Measurements from ENCODE around the gene CAPN12. TPM values are rescaled to one million over a fixed set of nuclear protein-coding genes. Genes with fewer than 3 reads are reported as not detected.
"Not testable (repeated sequence)": the region's sequence is repeated elsewhere in the genome, so short reads cannot be mapped to it uniquely, and the experiment has no call there.

The CAPN12 gene
- total and polyA plus RNA-seq, 5 donors from 2014 or later, result 1.0 to 6.1 (median 2.2) TPM

- Histone ChIP-seq H3K27me3 (ENCODE audit: control insufficient read depth, insufficient read depth, low read length) (no peaks in the 10 kb centered on the region), H3K4me3 (ENCODE audit: low read depth, low read length) (no peak overlapping the region), H3K9me3 (ENCODE audit: control insufficient read depth in 2 of 2, low read length in 2 of 2) (no peaks in the 10 kb centered on the region), H3K27ac (ENCODE audit: insufficient read depth, low read length, poor library complexity, severe bottlenecking) (no peak overlapping the region), H3K36me3 (ENCODE audit: control insufficient read depth, insufficient read depth, low read length) (no peaks in the 10 kb centered on the region), H3K4me1 (ENCODE audit: control insufficient read depth, insufficient read depth, low read length, poor library complexity, severe bottlenecking) (no peaks in the 10 kb centered on the region)
- ATAC-seq (ENCODE audit: low read depth in 2 of 2), result no peak
- Mint-ChIP-seq H3K9me3 (no peaks in the 10 kb centered on the region), H3K27ac (peak overlapping the region in 1 of 3 donors; percentile 36), H3K36me3 (no peaks in the 10 kb centered on the region), H3K4me1 (no peaks in the 10 kb centered on the region), H3K4me3 (peak overlapping the region in 1 of 4 donors; percentile 81), H3K27me3 (peaks cover 4% of the 10 kb centered on the region)
- DNase-seq, result no peak
These were observed 42.4 kb upstream of the CAPN12 start for GRCh38 chr19:38786572-38787265.

GRCh38 chr19:38786061-38786460, 41.8 kb upstream of the CAPN12 start:
- not testable (repeated sequence) for ATAC-seq (ENCODE audit: low read depth in 2 of 2); H3K27me3 Mint-ChIP-seq; DNase-seq; H3K27me3 ChIP-seq (ENCODE audit: control insufficient read depth, insufficient read depth, low read length); H3K36me3 Mint-ChIP-seq; H3K27ac Mint-ChIP-seq; H3K9me3 ChIP-seq (ENCODE audit: control insufficient read depth in 2 of 2, low read length in 2 of 2); H3K27ac ChIP-seq (ENCODE audit: insufficient read depth, low read length, poor library complexity, severe bottlenecking); H3K4me1 Mint-ChIP-seq; H3K4me1 ChIP-seq (ENCODE audit: control insufficient read depth, insufficient read depth, low read length, poor library complexity, severe bottlenecking); H3K36me3 ChIP-seq (ENCODE audit: control insufficient read depth, insufficient read depth, low read length); H3K9me3 Mint-ChIP-seq; H3K4me3 ChIP-seq (ENCODE audit: low read depth, low read length)
- peak overlapping the region in 1 of 4 donors; percentile 81 for H3K4me3 Mint-ChIP-seq

- DNase-seq (no peak), ATAC-seq (ENCODE audit: low read depth in 2 of 2) (no peak)
- no peak overlapping the region for H3K4me3 Mint-ChIP-seq
- no peaks in the 10 kb centered on the region for H3K4me1 Mint-ChIP-seq
- H3K4me1 ChIP-seq (ENCODE audit: control insufficient read depth, insufficient read depth, low read length, poor library complexity, severe bottlenecking), result no peaks in the 10 kb centered on the region
- H3K27me3 Mint-ChIP-seq, result peaks cover 9% of the 10 kb centered on the region
- H3K36me3 ChIP-seq (ENCODE audit: control insufficient read depth, insufficient read depth, low read length), result no peaks in the 10 kb centered on the region
- H3K4me3 ChIP-seq (ENCODE audit: low read depth, low read length), result no peak overlapping the region
- no peaks in the 10 kb centered on the region for H3K9me3 ChIP-seq (ENCODE audit: control insufficient read depth in 2 of 2, low read length in 2 of 2)
- H3K27ac ChIP-seq (ENCODE audit: insufficient read depth, low read length, poor library complexity, severe bottlenecking), result no peak overlapping the region
- H3K9me3 Mint-ChIP-seq, result no peaks in the 10 kb centered on the region
- no peaks in the 10 kb centered on the region for H3K36me3 Mint-ChIP-seq
- no peaks in the 10 kb centered on the region for H3K27me3 ChIP-seq (ENCODE audit: control insufficient read depth, insufficient read depth, low read length)
- no peak overlapping the region for H3K27ac Mint-ChIP-seq
These were observed 41.0 kb upstream of the CAPN12 start for GRCh38 chr19:38785187-38785699.

GRCh38 chr19:38784224-38784623, 40.0 kb upstream of the CAPN12 start:
- H3K27ac ChIP-seq (ENCODE audit: insufficient read depth, low read length, poor library complexity, severe bottlenecking), result no peak overlapping the region

GRCh38 chr19:38782212-38782611, 37.9 kb upstream of the CAPN12 start:
- H3K36me3 Mint-ChIP-seq; H3K4me1 ChIP-seq (ENCODE audit: control insufficient read depth, insufficient read depth, low read length, poor library complexity, severe bottlenecking); DNase-seq; H3K27ac Mint-ChIP-seq; H3K4me1 Mint-ChIP-seq; H3K9me3 Mint-ChIP-seq; H3K9me3 ChIP-seq (ENCODE audit: control insufficient read depth in 2 of 2, low read length in 2 of 2); H3K4me3 ChIP-seq (ENCODE audit: low read depth, low read length); H3K4me3 Mint-ChIP-seq; ATAC-seq (ENCODE audit: low read depth in 2 of 2); H3K27ac ChIP-seq (ENCODE audit: insufficient read depth, low read length, poor library complexity, severe bottlenecking); H3K27me3 ChIP-seq (ENCODE audit: control insufficient read depth, insufficient read depth, low read length); H3K36me3 ChIP-seq (ENCODE audit: control insufficient read depth, insufficient read depth, low read length): not testable (repeated sequence)
- peaks cover 15% of the 10 kb centered on the region for H3K27me3 Mint-ChIP-seq

More at GRCh38 chr19:38784224-38784623, 40.0 kb upstream of the CAPN12 start:
- no peaks in the 10 kb centered on the region for H3K4me1 ChIP-seq (ENCODE audit: control insufficient read depth, insufficient read depth, low read length, poor library complexity, severe bottlenecking)
- H3K4me3 ChIP-seq (ENCODE audit: low read depth, low read length), result no peak overlapping the region
- no peaks in the 10 kb centered on the region for H3K9me3 ChIP-seq (ENCODE audit: control insufficient read depth in 2 of 2, low read length in 2 of 2)
- no peaks in the 10 kb centered on the region for H3K4me1 Mint-ChIP-seq
- H3K9me3 Mint-ChIP-seq, result no peaks in the 10 kb centered on the region
- H3K4me3 Mint-ChIP-seq, result no peak overlapping the region
- H3K27me3 ChIP-seq (ENCODE audit: control insufficient read depth, insufficient read depth, low read length), result no peaks in the 10 kb centered on the region
- no peak overlapping the region for H3K27ac Mint-ChIP-seq
- peaks cover 9% of the 10 kb centered on the region for H3K27me3 Mint-ChIP-seq
- H3K36me3 Mint-ChIP-seq, result no peaks in the 10 kb centered on the region
- H3K36me3 ChIP-seq (ENCODE audit: control insufficient read depth, insufficient read depth, low read length), result no peaks in the 10 kb centered on the region
- ATAC-seq (ENCODE audit: low read depth in 2 of 2) (no peak), DNase-seq (no peak)

DNA sequence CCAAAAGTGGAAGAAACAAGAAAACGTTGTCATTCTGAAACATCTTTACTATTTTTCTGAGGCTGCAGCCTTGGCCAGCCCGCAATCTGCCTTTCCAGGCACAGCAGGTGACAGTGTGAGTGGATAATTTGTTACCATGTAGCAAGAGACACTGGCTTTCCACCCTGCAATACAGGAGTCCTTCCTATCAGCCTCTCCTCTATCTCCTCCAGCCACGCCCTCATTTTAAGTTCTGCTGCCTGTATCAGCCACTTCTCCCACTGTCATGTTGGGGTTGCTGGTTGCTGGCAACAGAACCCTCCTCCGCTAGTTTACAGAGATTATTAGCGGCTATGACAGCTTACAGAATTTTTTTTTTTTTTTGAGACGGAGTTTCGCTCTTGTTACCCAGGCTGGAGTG, 36.8 kb upstream of the CAPN12 start:
- H3K27me3 ChIP-seq (ENCODE audit: control insufficient read depth, insufficient read depth, low read length), result no peaks in the 10 kb centered on the region
- no peaks in the 10 kb centered on the region for H3K4me1 Mint-ChIP-seq
- no peak overlapping the region for H3K4me3 Mint-ChIP-seq
- H3K36me3 Mint-ChIP-seq, result no peaks in the 10 kb centered on the region
- H3K4me1 ChIP-seq (ENCODE audit: control insufficient read depth, insufficient read depth, low read length, poor library complexity, severe bottlenecking), result no peaks in the 10 kb centered on the region
- no peak overlapping the region for H3K4me3 ChIP-seq (ENCODE audit: low read depth, low read length)
- H3K9me3 ChIP-seq (ENCODE audit: control insufficient read depth in 2 of 2, low read length in 2 of 2), result no peaks in the 10 kb centered on the region
- H3K27me3 Mint-ChIP-seq, result peaks cover 15% of the 10 kb centered on the region
- no peak overlapping the region for H3K27ac Mint-ChIP-seq
- peaks cover 0 to 1% (median 0%) of the 10 kb centered on the region in 7 donors for H3K9me3 Mint-ChIP-seq
- no peaks in the 10 kb centered on the region for H3K36me3 ChIP-seq (ENCODE audit: control insufficient read depth, insufficient read depth, low read length)
- DNase-seq, result no peak
- no peak overlapping the region for H3K27ac ChIP-seq (ENCODE audit: insufficient read depth, low read length, poor library complexity, severe bottlenecking)
- ATAC-seq (ENCODE audit: low read depth in 2 of 2), result no peak

DNA sequence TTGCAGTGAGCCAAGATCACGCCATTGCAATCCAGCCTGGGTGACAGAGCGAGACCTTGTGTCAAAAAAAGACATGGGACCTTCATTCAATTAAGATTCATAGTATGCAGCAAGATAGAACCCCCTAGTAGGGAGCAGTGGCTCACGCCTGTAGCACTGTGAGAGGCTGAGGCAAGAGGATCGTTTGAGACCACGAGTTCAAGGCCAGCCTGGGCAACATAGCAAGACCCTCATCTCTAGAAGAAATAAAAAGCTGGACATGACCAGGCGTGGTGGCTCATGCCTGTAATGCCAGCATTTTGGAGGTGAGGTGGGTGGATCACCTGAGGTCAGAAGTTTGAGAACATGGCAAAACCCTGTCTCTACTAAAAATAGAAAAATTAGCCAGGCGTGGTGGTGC, 36.2 kb upstream of the CAPN12 start:
- DNase-seq (no peak), ATAC-seq (ENCODE audit: low read depth in 2 of 2) (no peak)
- H3K4me3 ChIP-seq (ENCODE audit: low read depth, low read length), result no peak overlapping the region
- no peaks in the 10 kb centered on the region for H3K36me3 ChIP-seq (ENCODE audit: control insufficient read depth, insufficient read depth, low read length)
- Mint-ChIP-seq H3K4me1 (no peaks in the 10 kb centered on the region), H3K9me3 (peaks cover 0 to 1% (median 0%) of the 10 kb centered on the region in 7 donors), H3K27ac (no peak overlapping the region), H3K27me3 (peaks cover 15% of the 10 kb centered on the region), H3K36me3 (no peaks in the 10 kb centered on the region), H3K4me3 (no peak overlapping the region)
- H3K9me3 ChIP-seq (ENCODE audit: control insufficient read depth in 2 of 2, low read length in 2 of 2), result no peaks in the 10 kb centered on the region
- H3K4me1 ChIP-seq (ENCODE audit: control insufficient read depth, insufficient read depth, low read length, poor library complexity, severe bottlenecking), result no peaks in the 10 kb centered on the region
- H3K27me3 ChIP-seq (ENCODE audit: control insufficient read depth, insufficient read depth, low read length), result no peaks in the 10 kb centered on the region
- no peak overlapping the region for H3K27ac ChIP-seq (ENCODE audit: insufficient read depth, low read length, poor library complexity, severe bottlenecking)

GRCh38 chr19:38778733-38779132, 34.5 kb upstream of the CAPN12 start:
- Histone ChIP-seq H3K36me3 (ENCODE audit: control insufficient read depth, insufficient read depth, low read length) (no peaks in the 10 kb centered on the region), H3K27me3 (ENCODE audit: control insufficient read depth, insufficient read depth, low read length) (no peaks in the 10 kb centered on the region), H3K9me3 (ENCODE audit: control insufficient read depth in 2 of 2, low read length in 2 of 2) (no peaks in the 10 kb centered on the region), H3K4me1 (ENCODE audit: control insufficient read depth, insufficient read depth, low read length, poor library complexity, severe bottlenecking) (no peaks in the 10 kb centered on the region), H3K27ac (ENCODE audit: insufficient read depth, low read length, poor library complexity, severe bottlenecking) (no peak overlapping the region), H3K4me3 (ENCODE audit: low read depth, low read length) (no peak overlapping the region)
- Mint-ChIP-seq H3K4me1 (peaks cover 0 to 3% (median 0%) of the 10 kb centered on the region in 4 donors), H3K4me3 (no peak overlapping the region), H3K9me3 (peaks cover 0 to 1% (median 0%) of the 10 kb centered on the region in 7 donors), H3K27me3 (peaks cover 12% of the 10 kb centered on the region), H3K27ac (peak overlapping the region in 1 of 3 donors; percentile 84), H3K36me3 (no peaks in the 10 kb centered on the region)
- no peak for DNase-seq
- ATAC-seq (ENCODE audit: low read depth in 2 of 2), result no peak
